GM18517 (cell line): ENCODE results near the gene ATP6V0D1.

Experiments used
- ATAC-seq: cut with Tn5 transposase; IDR thresholded peaks from one replicate; pipeline ENCODE4 v1.9.1; 2021; ENCODE audit warnings: mild to moderate bottlenecking, moderate library complexity; ENCODE audit not compliant: unreplicated experiment

The ATP6V0D1 gene

GRCh38 chr16:67395458-67396158 lies 85.3 kb downstream of the ATP6V0D1 start:
- no peak for ATAC-seq

DNA sequence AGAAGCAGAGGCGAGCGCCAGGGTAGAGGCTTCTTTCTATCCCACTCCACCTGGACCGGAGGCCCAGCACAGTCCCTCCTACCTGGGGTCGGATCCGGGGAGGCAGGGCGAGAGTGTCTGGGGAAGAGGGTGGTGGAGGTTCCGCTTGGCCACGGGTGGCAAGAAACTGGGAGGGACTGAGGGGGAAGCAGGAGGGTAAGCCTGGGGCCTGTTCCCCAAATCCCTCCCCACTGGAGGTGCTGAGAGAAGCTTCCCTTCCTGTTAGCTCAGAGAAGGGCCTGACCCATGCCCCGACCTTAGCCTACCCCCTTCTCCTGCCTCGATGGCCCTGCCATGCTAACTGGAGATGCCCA lies 85.9 kb downstream of the ATP6V0D1 start:
- no peak for ATAC-seq

DNA sequence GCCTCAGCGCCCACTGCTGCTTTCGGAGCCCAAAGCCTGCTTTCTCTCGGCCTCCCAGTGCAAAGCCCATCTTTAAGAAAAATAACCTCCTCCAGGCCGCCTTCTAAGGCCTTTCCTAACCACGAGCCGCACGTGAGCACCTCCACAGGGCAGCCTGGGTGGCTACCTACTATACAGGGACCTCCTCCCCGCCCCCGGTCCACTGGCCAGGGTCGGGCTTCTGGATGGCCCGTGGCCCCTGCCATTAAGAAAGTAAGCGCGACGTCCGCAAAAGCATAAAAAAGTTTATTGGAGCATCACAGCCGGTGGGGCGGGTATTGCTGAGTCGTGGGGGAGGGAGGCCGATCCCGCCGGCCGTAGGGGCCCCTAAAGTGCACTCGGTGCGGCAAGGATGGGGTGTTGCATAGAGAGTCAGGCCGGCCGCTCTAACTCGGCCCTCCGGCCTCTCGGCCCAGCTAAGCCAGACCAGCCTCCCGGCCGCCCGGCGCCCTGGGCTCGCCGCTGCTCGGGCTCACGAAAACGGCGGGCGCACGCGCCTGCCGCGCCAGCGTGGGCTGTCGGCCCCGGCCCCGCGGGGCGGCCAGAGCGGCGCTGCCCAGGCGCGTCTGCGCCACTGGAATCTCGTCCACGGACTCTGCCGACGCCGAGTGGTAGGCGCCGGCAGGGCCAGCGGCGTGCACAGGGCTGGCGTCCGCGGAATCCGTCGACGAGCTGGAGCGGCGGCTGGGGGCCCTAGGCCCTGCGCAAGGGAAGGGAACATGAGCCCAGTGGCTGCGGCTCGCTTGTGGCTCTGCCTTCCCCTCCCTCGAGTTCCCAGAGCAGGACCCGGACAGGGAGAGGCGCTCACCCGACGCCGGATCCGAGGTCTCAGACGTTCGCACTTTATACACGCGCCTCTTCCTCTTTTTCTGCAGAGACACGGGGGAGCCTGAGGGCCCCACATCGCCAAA lies 86.5 kb downstream of the ATP6V0D1 start:
- no peak for ATAC-seq

GRCh38 chr16:67393788-67394154 lies 87.2 kb downstream of the ATP6V0D1 start:
- no peak for ATAC-seq

GRCh38 chr16:67393111-67393787 lies 87.7 kb downstream of the ATP6V0D1 start, which contains the start of gene TPPP3:
TPPP3 (minus strand) TSS chr16:67393498; CDS start chr16:67391111, 2,387 bp downstream.
- no peak for ATAC-seq

GRCh38 chr16:67392301-67393059 lies 88.5 kb downstream of the ATP6V0D1 start:
- no peak for ATAC-seq

- no peak for ATAC-seq
Observed at GRCh38 chr16:67391424-67392300, 89.3 kb downstream of the ATP6V0D1 start.

- no peak for ATAC-seq
Observed at GRCh38 chr16:67390816-67391423, 90.0 kb downstream of the ATP6V0D1 start.

DNA sequence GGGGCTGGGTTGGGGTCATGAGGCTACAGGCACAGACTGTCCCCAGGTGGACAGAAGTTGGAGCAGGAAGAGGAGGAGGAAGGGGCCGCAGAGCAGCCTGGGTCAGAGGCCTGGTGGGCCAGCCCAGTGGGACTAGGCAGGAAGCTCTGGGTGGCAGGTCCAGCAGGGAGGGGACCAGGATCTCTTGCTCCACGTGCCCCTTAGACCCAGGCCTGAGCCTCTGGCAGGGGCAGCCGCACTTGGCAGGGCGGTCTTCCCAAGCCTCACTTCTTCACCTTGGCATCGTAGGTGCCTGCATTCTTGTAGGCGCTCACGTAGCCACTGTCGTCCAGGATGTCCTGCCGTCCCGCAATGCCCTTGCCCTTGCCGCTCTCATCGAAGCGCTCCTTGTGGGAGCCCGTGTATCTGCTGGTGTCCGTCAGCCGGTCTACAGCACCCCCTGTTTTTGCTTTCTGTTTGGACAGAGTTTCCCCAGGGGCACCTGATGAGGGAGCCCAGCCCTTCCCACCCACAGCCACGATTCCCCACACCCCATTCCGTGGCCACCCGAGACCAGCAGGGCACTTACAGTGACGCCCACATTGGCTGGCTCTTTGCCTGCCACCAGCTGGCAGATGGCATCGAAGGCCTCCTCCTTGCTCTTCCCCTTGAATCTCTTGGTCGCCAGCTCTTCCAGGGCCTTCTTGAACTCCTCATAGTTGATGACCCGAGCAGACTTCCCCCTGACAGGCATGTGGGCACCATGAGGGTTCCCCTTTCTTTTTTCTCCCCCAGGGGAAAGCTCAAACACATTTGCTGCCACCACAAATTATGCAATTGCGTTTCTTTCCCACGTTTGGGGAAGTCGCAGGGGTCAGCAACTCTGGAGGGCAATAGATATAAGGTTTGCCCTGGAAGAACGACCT lies 90.8 kb downstream of the ATP6V0D1 start:
- ATAC-seq, result no peak

DNA sequence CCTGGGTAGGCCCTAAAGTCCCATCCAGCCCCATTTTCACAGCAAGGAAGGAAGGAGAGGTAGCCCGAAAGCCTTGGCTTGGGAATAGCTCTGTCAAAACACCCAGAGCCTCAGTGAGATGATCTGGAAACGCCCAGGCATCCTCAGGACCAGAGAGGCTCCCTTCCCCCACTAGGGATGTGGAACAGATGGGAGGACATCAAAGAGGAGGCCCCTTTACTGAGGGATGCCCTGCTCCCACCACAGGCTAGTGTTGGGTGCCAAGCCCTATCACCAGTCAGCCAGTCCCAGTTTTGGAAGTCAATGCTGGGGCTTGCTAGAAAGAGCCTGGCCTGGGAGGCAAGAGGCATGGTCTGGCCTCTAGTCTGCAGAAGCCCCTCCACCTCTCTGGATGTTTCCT lies 92.4 kb downstream of the ATP6V0D1 start:
- ATAC-seq, result no peak

GRCh38 chr16:67388191-67388590 lies 92.8 kb downstream of the ATP6V0D1 start:
- ATAC-seq, result no peak
